ENCODE results near the gene USP9X. TPM values are rescaled to one million over a fixed set of nuclear protein-coding genes. Genes with fewer than 3 reads are reported as not detected.

The USP9X gene
- total and polyA plus RNA-seq, 2 of the 8 experiments (the other 6 are each of a cell fraction or from before 2014, with no cell fraction given), result 79.2 to 300 TPM

GRCh38 chrX:41245641-41246040 is 160.4 kb downstream of the USP9X start:
- no peak overlapping the region for H3K23ac ChIP-seq (ENCODE audit: insufficient read length)
- no peak for TF ChIP-seq NRF1 (IDR thresholded peaks at IDR 0.05; ENCODE audit: low read depth, low read length)
- TF ChIP-seq BRCA1 (IDR thresholded peaks at IDR 0.05; ENCODE audit: low read depth, low read length), result no peak
- no peak for TF ChIP-seq SP4 (IDR thresholded peaks at IDR 0.05; ENCODE audit: low read length)
- no peak for TF ChIP-seq POLR2A (IDR thresholded peaks at IDR 0.05; ENCODE audit: control extremely low read depth in 1 of 2, low read depth in 2 of 2, low read length in 2 of 2)
- no peak for TF ChIP-seq SIRT6 (IDR thresholded peaks at IDR 0.05; ENCODE audit: low read length)
- TF ChIP-seq SAP30 (IDR thresholded peaks at IDR 0.05; ENCODE audit: insufficient read depth, insufficient replicate concordance, low read length), result no peak
- no peak for TF ChIP-seq HDAC6 (IDR thresholded peaks at IDR 0.05; ENCODE audit: low read depth, low read length)
- no peak for TF ChIP-seq TBP (IDR thresholded peaks at IDR 0.05; ENCODE audit: low read depth, low read length)
- no peak for TF ChIP-seq JUN (IDR thresholded peaks at IDR 0.05; ENCODE audit: low read depth, low read length)
- TF ChIP-seq TEAD4 (IDR thresholded peaks at IDR 0.05; ENCODE audit: low read depth, low read length), result no peak
- no peak for TF ChIP-seq KDM1A (IDR thresholded peaks at IDR 0.05; ENCODE audit: borderline replicate concordance, low read length)
- no peak for TF ChIP-seq RAD21 (IDR thresholded peaks at IDR 0.05 in 1 of 2, conservative IDR thresholded peaks at IDR 0.05 in 1 of 2; ENCODE audit: low read depth in 2 of 2, low read length in 2 of 2)

More at GRCh38 chrX:41245641-41246040, 160.4 kb downstream of the USP9X start:
- Histone ChIP-seq H3K56ac (replicated peaks; ENCODE audit: insufficient read length, low read depth, low read length) (no peak overlapping the region), H3K79me1 (ENCODE audit: low read depth, low read length) (no peaks in the 10 kb centered on the region), H4K5ac (ENCODE audit: insufficient read length, low read depth, low read length) (no peak overlapping the region), H3K4me3 (ENCODE audit: extremely low read depth in 1 of 4, insufficient read depth in 2 of 4, low read depth in 3 of 4, low read length in 4 of 4) (no peak overlapping the region), H3K27me3 (replicated peaks in 1 of 4; ENCODE audit: control insufficient read depth in 3 of 4, extremely low read depth in 1 of 4, insufficient read depth in 3 of 4, low read length in 3 of 4) (no peaks in the 10 kb centered on the region), H4K91ac (replicated peaks; ENCODE audit: insufficient read length, low read length) (no peak overlapping the region), H3K4me1 (replicated peaks in 1 of 4; ENCODE audit: control insufficient read depth in 3 of 4, insufficient read depth in 4 of 4, low read length in 3 of 4) (no peaks in the 10 kb centered on the region), H2AFZ (ENCODE audit: low read length) (no peak overlapping the region), H3K36me3 (ENCODE audit: control insufficient read depth in 2 of 4, insufficient read depth in 4 of 4, low read length in 3 of 4) (no peaks in the 10 kb centered on the region), H3K79me2 (ENCODE audit: control insufficient read depth in 1 of 2, insufficient read depth in 2 of 2, low read length in 2 of 2) (no peaks in the 10 kb centered on the region), H3K9ac (replicated peaks in 1 of 4; ENCODE audit: extremely low read depth in 1 of 4, low read depth in 3 of 4, low read length in 3 of 4) (no peak overlapping the region), H3K14ac (ENCODE audit: insufficient read length) (no peak overlapping the region), H2AK5ac (ENCODE audit: low read depth, low read length) (no peak overlapping the region), H4K8ac (ENCODE audit: extremely low read depth, insufficient read depth, low read length) (no peak overlapping the region), H2BK120ac (replicated peaks; ENCODE audit: low read depth, low read length) (no peak overlapping the region), H2BK12ac (ENCODE audit: low read depth, low read length) (no peak overlapping the region), H3K18ac (ENCODE audit: extremely low read depth, low read length) (no peak overlapping the region), H2BK15ac (ENCODE audit: low read length) (no peak overlapping the region), H3K23me2 (ENCODE audit: low read depth, low read length) (no peaks in the 10 kb centered on the region), H3K4ac (replicated peaks; ENCODE audit: insufficient read length, low read depth, low read length) (no peak overlapping the region), H3K4me2 (ENCODE audit: insufficient read depth in 1 of 2, low read depth in 2 of 2, low read length in 2 of 2) (no peak overlapping the region), H3K27ac (ENCODE audit: low read depth, low read length) (no peak overlapping the region), H2BK5ac (ENCODE audit: low read depth, low read length) (no peak overlapping the region), H4K20me1 (replicated peaks in 1 of 2; ENCODE audit: control insufficient read depth in 1 of 2, insufficient read depth in 2 of 2, low read length in 2 of 2) (no peaks in the 10 kb centered on the region), H3K9me3 (ENCODE audit: insufficient read depth in 2 of 2, low read depth in 1 of 2, low read length in 1 of 2) (no peaks in the 10 kb centered on the region), H2BK20ac (ENCODE audit: low read length) (no peak overlapping the region)
- DNase-seq (ENCODE audit: low read depth in 1 of 2, low spot score in 2 of 2) (no peak), FAIRE-seq (no peak)
- ChIA-PET CTCF (ENCODE audit: partially characterized antibody) (no interaction called here), POLR2A (ENCODE audit: partially characterized antibody) (no interaction called here)
- 88% methylated on average over 2 of the region's 2 CpGs; no CpG with 5 or more reads in 1 of the 2 experiments for WGBS, 2 experiments (ENCODE audit: extremely low coverage in 1 of 2, insufficient coverage in 1 of 2, insufficient read length in 1 of 2, insufficient replicate concordance in 2 of 2, low coverage in 1 of 2, low lambda C conversion rate in 2 of 2, missing lambda C conversion rate in 1 of 2)

Measured in H1 (cell line).